ENCODE data around the gene RSU1. TPM values are rescaled to one million over a fixed set of nuclear protein-coding genes. Genes with fewer than 3 reads are reported as not detected.

RSU1 gene
- total and polyA plus RNA-seq, 10 of the 15 experiments (the other 5 are each of a cell fraction or from before 2014, with no cell fraction given): 49.2 to 139 (median 81.3) TPM

DNA sequence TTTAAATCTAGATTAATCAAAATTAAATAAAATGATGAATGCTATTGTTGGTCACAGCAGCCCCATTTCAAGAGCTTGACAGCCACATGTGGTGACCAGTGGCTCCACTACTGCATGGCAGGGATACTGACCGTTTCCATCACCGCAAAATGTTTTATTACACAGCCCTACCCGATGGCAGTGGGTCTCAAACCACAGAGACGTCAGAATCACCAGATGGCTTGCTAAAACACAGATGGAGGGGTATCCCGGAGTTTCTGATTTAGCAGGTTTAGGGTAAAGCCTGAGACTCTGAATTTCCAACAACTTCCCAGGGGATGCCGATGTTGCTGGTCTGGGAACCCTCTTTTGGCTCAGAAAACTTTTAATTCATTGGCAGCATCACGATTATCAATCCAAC is 47.9 kb downstream of the RSU1 start:
- 85% methylated on average over 7 of the region's 7 CpGs for WGBS (ENCODE audit: insufficient coverage, insufficient replicate concordance, low lambda C conversion rate, missing lambda C conversion rate)
- no peak overlapping the region for H3K4me3 ChIP-seq
- intact Hi-C loops (cut with micrococcal nuclease; ENCODE audit: unreplicated experiment): loop anchor here (5.0 kb wide), 1 partner anchor 182 kb away; no protein-coding TSS in a partner anchor
- in situ Hi-C loops (cut with MboI): no loop called here
- H3K36me3 ChIP-seq (ENCODE audit: control insufficient read depth in 2 of 2, insufficient read depth in 2 of 2, low read length in 1 of 2): no peaks in the 10 kb centered on the region; a peak in 1 of 4 replicates
- ChIA-PET RAD21 (ENCODE audit: unreplicated experiment) (no interaction called here), POLR2A (no interaction called here), SMC1A (ENCODE audit: uncharacterized antibody, unreplicated experiment) (no interaction called here), CTCF (interaction anchor here (0.6 to 1.3 kb wide), 3 partner anchors 7 to 867 kb away, joined by 3 read pairs; no protein-coding TSS in a partner anchor)
- H4K20me1 ChIP-seq (ENCODE audit: control insufficient read depth, insufficient read depth): no peaks in the 10 kb centered on the region
- H3K4me1 ChIP-seq (ENCODE audit: control insufficient read depth, insufficient read depth, low read length): peaks cover 10% of the 10 kb centered on the region
- H3K27ac ChIP-seq (ENCODE audit: control insufficient read depth, insufficient read depth): no peak overlapping the region
- no peaks in the 10 kb centered on the region for H3K79me2 ChIP-seq (ENCODE audit: control insufficient read depth, insufficient read depth, low read length)
- FAIRE-seq (no peak), DNase-seq (ENCODE audit: low read depth, low spot score) (no peak), ATAC-seq (no peak)
- no peaks in the 10 kb centered on the region for H3K27me3 ChIP-seq (replicated peaks in 1 of 2; ENCODE audit: control insufficient read depth in 2 of 2, insufficient read depth in 2 of 2, low read length in 1 of 2)
- no peaks in the 10 kb centered on the region for H3K9me3 ChIP-seq (replicated peaks; ENCODE audit: control insufficient read depth, insufficient read depth, low read length)
- no peak overlapping the region for H3K9ac ChIP-seq (ENCODE audit: control insufficient read depth, insufficient read depth, low read length)
- H3K4me2 ChIP-seq (ENCODE audit: control insufficient read depth, insufficient read depth): no peak overlapping the region
- TF ChIP-seq BRCA1 (IDR thresholded peaks at IDR 0.05; ENCODE audit: low read depth, low read length) (no peak), SP1 (IDR thresholded peaks at IDR 0.05; ENCODE audit: low read depth, low read length) (no peak), RAD21 (IDR thresholded peaks at IDR 0.05; ENCODE audit: insufficient read depth, low read depth, low read length) (no peak), BHLHE40 (IDR thresholded peaks at IDR 0.05; ENCODE audit: borderline replicate concordance in 1 of 2, low read depth in 2 of 2, low read length in 1 of 2) (no peak), STAT3 (IDR thresholded peaks at IDR 0.05; ENCODE audit: low read depth, low read length) (no peak), SIN3A (IDR thresholded peaks at IDR 0.05; ENCODE audit: low read depth, low read length) (no peak)
- no TSS peak for BruUV-seq (replicated peaks)
- no peak overlapping the region for H2AFZ ChIP-seq (ENCODE audit: control insufficient read depth, low read depth, low read length)

DNA sequence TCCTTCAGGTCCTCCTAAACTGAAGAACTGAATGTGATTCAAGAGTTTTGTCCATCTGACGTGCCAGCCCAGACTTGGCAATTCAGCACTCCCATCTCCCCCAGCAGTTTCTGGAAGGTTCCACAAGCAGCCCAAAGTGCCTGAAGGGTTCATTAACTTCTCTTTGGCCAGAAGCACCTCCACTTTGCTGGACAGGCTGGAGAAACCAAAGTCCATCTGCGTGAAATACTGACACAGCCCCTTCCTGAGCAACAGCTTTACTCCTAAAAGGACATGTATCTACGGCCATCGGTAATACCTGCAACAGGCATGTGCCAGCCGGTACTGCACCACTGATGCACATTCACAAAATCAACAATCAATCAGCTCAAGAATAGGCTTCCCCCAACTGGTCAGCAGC is 48.5 kb downstream of the RSU1 start:
- CTCF ChIA-PET: interaction anchor here (0.6 to 1.3 kb wide), 3 partner anchors 8 to 866 kb away, joined by 3 read pairs; no protein-coding TSS in a partner anchor
- ATAC-seq: no peak
- no peaks in the 10 kb centered on the region for H4K20me1 ChIP-seq (ENCODE audit: control insufficient read depth, insufficient read depth)

More for the DNA sequence above, 48.5 kb downstream of the RSU1 start:
- intact Hi-C loops (cut with micrococcal nuclease; ENCODE audit: unreplicated experiment): loop anchor here (5.0 kb wide), 1 partner anchor 181 kb away; no protein-coding TSS in a partner anchor
- BruUV-seq (replicated peaks): no TSS peak
- H3K79me2 ChIP-seq (ENCODE audit: control insufficient read depth, insufficient read depth, low read length): no peaks in the 10 kb centered on the region
- 99% methylated on average over 5 of the region's 5 CpGs for WGBS (ENCODE audit: insufficient coverage, insufficient replicate concordance, low lambda C conversion rate, missing lambda C conversion rate)
- H3K9ac ChIP-seq (ENCODE audit: control insufficient read depth, insufficient read depth, low read length): no peak overlapping the region
- H3K36me3 ChIP-seq (ENCODE audit: control insufficient read depth in 2 of 2, insufficient read depth in 2 of 2, low read length in 1 of 2): no peaks in the 10 kb centered on the region; a peak in 1 of 4 replicates
- ChIA-PET RAD21 (ENCODE audit: unreplicated experiment) (no interaction called here), SMC1A (ENCODE audit: uncharacterized antibody, unreplicated experiment) (no interaction called here), POLR2A (no interaction called here)
- in situ Hi-C loops (cut with MboI): no loop called here
- no peak overlapping the region for H3K4me2 ChIP-seq (ENCODE audit: control insufficient read depth, insufficient read depth)
- no peak overlapping the region for H3K4me3 ChIP-seq
- no peaks in the 10 kb centered on the region for H3K27me3 ChIP-seq (replicated peaks in 1 of 2; ENCODE audit: control insufficient read depth in 2 of 2, insufficient read depth in 2 of 2, low read length in 1 of 2)
- H3K27ac ChIP-seq (ENCODE audit: control insufficient read depth, insufficient read depth): no peak overlapping the region
- FAIRE-seq (no peak), DNase-seq (ENCODE audit: low read depth, low spot score) (no peak)
- TF ChIP-seq TCF7 (IDR thresholded peaks at IDR 0.05; ENCODE audit: borderline replicate concordance): no peak
- TF ChIP-seq DPF2 (IDR thresholded peaks at IDR 0.05): no peak
- TF ChIP-seq KDM1A (IDR thresholded peaks at IDR 0.05; ENCODE audit: borderline replicate concordance): no peak
- TF ChIP-seq LARP7 (IDR thresholded peaks at IDR 0.05): no peak
- TF ChIP-seq ESRRA (IDR thresholded peaks at IDR 0.05; ENCODE audit: low read length): no peak
- TF ChIP-seq YY1 (IDR thresholded peaks at IDR 0.05; ENCODE audit: low read depth, low read length): no peak
- no peak for TF ChIP-seq RB1 (IDR thresholded peaks at IDR 0.05; ENCODE audit: borderline replicate concordance)
- no peak for TF ChIP-seq ZNF384 (IDR thresholded peaks at IDR 0.05; ENCODE audit: borderline replicate concordance, low read depth, low read length)
- TF ChIP-seq, protein P1, sequence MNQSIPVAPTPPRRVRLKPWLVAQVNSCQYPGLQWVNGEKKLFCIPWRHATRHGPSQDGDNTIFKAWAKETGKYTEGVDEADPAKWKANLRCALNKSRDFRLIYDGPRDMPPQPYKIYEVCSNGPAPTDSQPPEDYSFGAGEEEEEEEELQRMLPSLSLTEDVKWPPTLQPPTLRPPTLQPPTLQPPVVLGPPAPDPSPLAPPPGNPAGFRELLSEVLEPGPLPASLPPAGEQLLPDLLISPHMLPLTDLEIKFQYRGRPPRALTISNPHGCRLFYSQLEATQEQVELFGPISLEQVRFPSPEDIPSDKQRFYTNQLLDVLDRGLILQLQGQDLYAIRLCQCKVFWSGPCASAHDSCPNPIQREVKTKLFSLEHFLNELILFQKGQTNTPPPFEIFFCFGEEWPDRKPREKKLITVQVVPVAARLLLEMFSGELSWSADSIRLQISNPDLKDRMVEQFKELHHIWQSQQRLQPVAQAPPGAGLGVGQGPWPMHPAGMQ (IDR thresholded peaks at IDR 0.05; ENCODE audit: borderline replicate concordance): no peak
- H3K9me3 ChIP-seq (replicated peaks; ENCODE audit: control insufficient read depth, insufficient read depth, low read length): no peaks in the 10 kb centered on the region
- no peak overlapping the region for H2AFZ ChIP-seq (ENCODE audit: control insufficient read depth, low read depth, low read length)
- H3K4me1 ChIP-seq (ENCODE audit: control insufficient read depth, insufficient read depth, low read length): peaks cover 10% of the 10 kb centered on the region
